Suprapubic skin (tissue), 4 donors: ENCODE measurements around the gene MIGA1. TPM values are rescaled to one million over a fixed set of nuclear protein-coding genes. Genes with fewer than 3 reads are reported as not detected.
"Not testable (repeated sequence)": the region's sequence is repeated elsewhere in the genome, so short reads cannot be mapped to it uniquely, and the experiment has no call there.

Experiments
- DNase-seq, 2 donors: peaks; one replicate each; pipeline ENCODE4 v3.0.0-alpha.2; 2019; ENCODE audit warnings: low spot score in 2 of 2
- H3K27ac ChIP-seq: fragments of 200-600 bp; sonication (generic); one replicate; pipeline ENCODE4 v1.5.1; 2019
- H3K27me3 ChIP-seq: fragments of 200-600 bp; sonication (generic); one replicate; pipeline ENCODE4 v1.5.1; 2019
- H3K36me3 ChIP-seq: fragments of 200-600 bp; sonication (generic); one replicate; pipeline ENCODE4 v1.5.1; 2019
- H3K4me1 ChIP-seq: fragments of 200-600 bp; sonication (generic); one replicate; pipeline ENCODE4 v1.5.1; 2019
- H3K4me3 ChIP-seq: fragments of 200-600 bp; sonication (generic); one replicate; pipeline ENCODE4 v1.5.1; 2019; ENCODE audit warnings: mild to moderate bottlenecking
- H3K9me3 ChIP-seq: fragments of 200-600 bp; sonication (generic); one replicate; pipeline ENCODE4 v1.5.1; 2019
- EP300 ChIP-seq: sonication (generic); formaldehyde crosslinking; IDR thresholded peaks from one replicate; pipeline ENCODE4 v1.6.1; 2017; ENCODE audit warnings: antibody characterized with exemption
- POLR2A ChIP-seq, 2 donors: fragments of 450-650 bp; IDR thresholded peaks; one replicate each; pipeline ENCODE4 v1.6.1; 2017; ENCODE audit warnings: antibody characterized with exemption in 2 of 2, mild to moderate bottlenecking in 2 of 2, moderate library complexity in 2 of 2
- POLR2AphosphoS5 ChIP-seq, 3 donors: sonication (generic); formaldehyde crosslinking; IDR thresholded peaks; one replicate each; pipeline ENCODE4 v1.6.1; 2017; ENCODE audit warnings: antibody characterized with exemption in 3 of 3
- WGBS: methylation state at CpG from one replicate; pipeline ENCODE4 v1.1.5; 2018; 5-methylcytosine and 5-hydroxymethylcytosine counted together
- total RNA-seq, 4 donors: library from RNA; depleted of rRNA; stranded (reverse); fragments of >200 nt; gene quantifications; one replicate each; pipeline ENCODE4 v1.1.0, GENCODE V29; 2016
- TF ChIP-seq, protein P1 (sequence below), 2 donors: fragments of 200-600 bp in 1 of 2; fragments of 450-650 bp in 1 of 2; sonication (generic) in 1 of 2; IDR thresholded peaks; one replicate each; pipeline ENCODE4 v1.5.1; 2016 to 2019; ENCODE audit warnings: antibody characterized with exemption in 2 of 2, mild to moderate bottlenecking in 1 of 2, moderate library complexity in 1 of 2

Gene MIGA1
- total RNA-seq, 4 donors from 2014 or later = 7.6 to 17.6 (median 10.2) TPM

DNA sequence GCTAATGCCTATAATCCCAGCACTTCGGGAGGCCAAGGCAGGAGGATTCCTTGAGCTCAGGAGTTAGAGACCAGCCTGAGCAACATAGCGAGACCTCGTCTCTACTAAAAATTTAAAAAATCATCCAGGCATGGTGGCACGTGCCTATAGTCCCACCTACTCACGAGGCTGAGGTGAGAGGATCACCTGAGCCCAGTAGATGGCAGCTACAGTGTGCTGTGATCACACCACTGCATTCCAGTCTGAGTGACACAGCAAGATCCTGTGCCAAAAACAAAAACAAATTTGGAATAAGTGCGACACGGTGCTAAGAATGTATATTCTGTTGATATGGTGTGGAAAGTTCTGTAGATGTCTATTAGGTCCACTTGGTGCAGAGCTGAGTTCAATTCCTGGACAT lies 34.9 kb upstream of the MIGA1 start:
- TF ChIP-seq POLR2AphosphoS5 (IDR thresholded peaks at IDR 0.05) (no peak), EP300 (no peak), POLR2A (IDR thresholded peaks at IDR 0.05) (no peak)
- TF ChIP-seq, protein P1, sequence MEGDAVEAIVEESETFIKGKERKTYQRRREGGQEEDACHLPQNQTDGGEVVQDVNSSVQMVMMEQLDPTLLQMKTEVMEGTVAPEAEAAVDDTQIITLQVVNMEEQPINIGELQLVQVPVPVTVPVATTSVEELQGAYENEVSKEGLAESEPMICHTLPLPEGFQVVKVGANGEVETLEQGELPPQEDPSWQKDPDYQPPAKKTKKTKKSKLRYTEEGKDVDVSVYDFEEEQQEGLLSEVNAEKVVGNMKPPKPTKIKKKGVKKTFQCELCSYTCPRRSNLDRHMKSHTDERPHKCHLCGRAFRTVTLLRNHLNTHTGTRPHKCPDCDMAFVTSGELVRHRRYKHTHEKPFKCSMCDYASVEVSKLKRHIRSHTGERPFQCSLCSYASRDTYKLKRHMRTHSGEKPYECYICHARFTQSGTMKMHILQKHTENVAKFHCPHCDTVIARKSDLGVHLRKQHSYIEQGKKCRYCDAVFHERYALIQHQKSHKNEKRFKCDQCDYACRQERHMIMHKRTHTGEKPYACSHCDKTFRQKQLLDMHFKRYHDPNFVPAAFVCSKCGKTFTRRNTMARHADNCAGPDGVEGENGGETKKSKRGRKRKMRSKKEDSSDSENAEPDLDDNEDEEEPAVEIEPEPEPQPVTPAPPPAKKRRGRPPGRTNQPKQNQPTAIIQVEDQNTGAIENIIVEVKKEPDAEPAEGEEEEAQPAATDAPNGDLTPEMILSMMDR (IDR thresholded peaks at IDR 0.05) = no peak
- WGBS = 73% methylated on average over 7 of the region's 7 CpGs

DNA sequence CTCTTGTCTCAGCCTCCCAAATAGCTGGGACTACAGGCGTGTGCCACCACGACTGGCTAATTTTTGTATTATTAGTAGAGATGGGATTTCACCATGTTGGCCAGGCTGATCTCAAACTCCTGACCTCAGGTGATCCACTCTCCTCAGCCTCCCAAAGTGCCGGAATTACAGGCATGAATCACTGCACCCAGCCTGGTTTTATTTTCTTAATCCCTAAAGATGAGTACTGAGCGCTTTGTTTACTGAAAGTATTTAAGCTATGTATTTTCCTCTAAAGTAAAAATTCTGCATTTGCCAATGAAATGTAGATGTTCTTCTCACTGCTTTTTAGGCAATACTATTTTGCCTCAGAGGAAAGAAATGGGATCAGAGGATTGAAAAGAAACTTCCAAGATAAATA lies 30.0 kb upstream of the MIGA1 start:
- not testable (repeated sequence) for DNase-seq, H3K36me3 ChIP-seq, H3K4me1 ChIP-seq, H3K27me3 ChIP-seq, H3K27ac ChIP-seq, H3K9me3 ChIP-seq, H3K4me3 ChIP-seq
- WGBS = 100% methylated on average over 4 of the region's 4 CpGs

More for the DNA sequence above, 34.9 kb upstream of the MIGA1 start:
- H3K36me3 ChIP-seq = peaks cover 15% of the 10 kb centered on the region
- H3K4me1 ChIP-seq = peaks cover 5% of the 10 kb centered on the region
- no peak for DNase-seq
- H3K9me3 ChIP-seq = no peaks in the 10 kb centered on the region
- H3K27me3 ChIP-seq = no peaks in the 10 kb centered on the region
- no peak overlapping the region for H3K27ac ChIP-seq
- no peak overlapping the region for H3K4me3 ChIP-seq

DNA sequence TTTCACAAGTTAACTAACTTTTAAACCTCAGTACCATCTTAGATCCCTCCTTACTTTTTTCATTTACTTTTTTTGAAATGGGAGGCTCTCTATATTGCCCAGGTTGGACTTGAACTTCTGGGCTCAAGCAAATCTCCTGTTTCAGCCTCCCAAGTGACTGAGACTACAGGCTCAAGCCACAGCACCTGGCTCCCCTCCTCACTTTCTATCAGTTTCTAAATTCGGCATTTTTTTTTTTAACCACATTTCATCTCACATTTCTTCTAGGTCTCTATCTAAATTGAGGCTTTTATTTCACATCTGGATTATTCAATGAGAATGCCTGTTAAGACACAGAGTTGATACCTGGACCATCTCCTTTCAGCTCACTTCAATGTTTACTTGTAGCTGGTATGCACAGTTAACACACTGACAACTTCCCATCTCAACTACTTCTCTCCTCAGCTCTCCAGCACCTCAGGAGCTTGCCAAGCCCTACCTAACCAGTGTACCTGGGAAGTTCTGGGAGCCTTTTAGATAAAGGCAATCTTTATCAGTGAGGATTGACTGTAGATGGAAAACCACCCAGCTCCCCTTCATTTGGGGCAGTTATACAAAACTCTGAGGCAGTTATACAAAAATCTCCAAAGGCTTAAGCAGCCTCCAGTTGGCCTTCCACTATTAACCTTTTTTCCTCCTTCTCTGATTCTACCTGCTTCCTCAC lies 23.2 kb upstream of the MIGA1 start:
- WGBS = 75% methylated on average over 1 of the region's 1 CpG
- DNase-seq = no peak
- Histone ChIP-seq H3K9me3 (no peaks in the 10 kb centered on the region), H3K27ac (peak overlapping the region; percentile 1), H3K27me3 (no peaks in the 10 kb centered on the region), H3K36me3 (no peaks in the 10 kb centered on the region), H3K4me3 (no peak overlapping the region), H3K4me1 (peaks cover 30% of the 10 kb centered on the region)
- TF ChIP-seq, protein P1 (IDR thresholded peaks at IDR 0.05) = no peak
- no peak for TF ChIP-seq POLR2A (IDR thresholded peaks at IDR 0.05)
- no peak for TF ChIP-seq POLR2AphosphoS5 (IDR thresholded peaks at IDR 0.05)
- no peak for TF ChIP-seq EP300

DNA sequence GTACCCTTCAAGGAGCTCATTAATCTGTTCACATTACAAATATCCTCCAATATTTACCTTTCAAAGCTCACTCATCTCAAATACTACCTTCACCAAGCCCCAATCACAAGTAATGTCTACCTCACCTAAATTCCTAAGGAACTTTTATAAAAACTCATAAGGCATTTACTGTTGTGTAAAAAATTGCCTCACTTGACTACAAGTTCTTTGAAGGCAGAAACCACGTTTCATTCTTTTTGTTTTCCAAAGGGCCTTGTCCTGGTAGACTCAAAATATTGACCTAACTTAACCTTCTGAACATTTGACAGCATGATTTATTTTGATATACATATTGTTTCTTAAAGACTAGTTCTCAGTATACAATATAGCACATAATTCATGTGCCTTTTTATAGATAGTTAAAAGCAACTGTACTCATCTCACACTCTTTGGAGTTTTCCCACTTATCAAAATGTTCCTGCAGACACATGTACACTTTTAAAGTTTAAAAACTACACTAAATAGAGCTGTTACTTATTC lies 22.3 kb upstream of the MIGA1 start:
- no peak for TF ChIP-seq POLR2AphosphoS5 (IDR thresholded peaks at IDR 0.05)
- no peak for TF ChIP-seq EP300
- TF ChIP-seq POLR2A (IDR thresholded peaks at IDR 0.05) = no peak
- TF ChIP-seq, protein P1 (IDR thresholded peaks at IDR 0.05) = no peak
- no peak for DNase-seq
- H3K9me3 ChIP-seq = no peaks in the 10 kb centered on the region
- WGBS = 27% methylated on average over 1 of the region's 1 CpG
- no peaks in the 10 kb centered on the region for H3K27me3 ChIP-seq
- H3K27ac ChIP-seq = peak overlapping the region; percentile 36
- no peaks in the 10 kb centered on the region for H3K36me3 ChIP-seq
- H3K4me1 ChIP-seq = peaks cover 28% of the 10 kb centered on the region
- no peak overlapping the region for H3K4me3 ChIP-seq

DNA sequence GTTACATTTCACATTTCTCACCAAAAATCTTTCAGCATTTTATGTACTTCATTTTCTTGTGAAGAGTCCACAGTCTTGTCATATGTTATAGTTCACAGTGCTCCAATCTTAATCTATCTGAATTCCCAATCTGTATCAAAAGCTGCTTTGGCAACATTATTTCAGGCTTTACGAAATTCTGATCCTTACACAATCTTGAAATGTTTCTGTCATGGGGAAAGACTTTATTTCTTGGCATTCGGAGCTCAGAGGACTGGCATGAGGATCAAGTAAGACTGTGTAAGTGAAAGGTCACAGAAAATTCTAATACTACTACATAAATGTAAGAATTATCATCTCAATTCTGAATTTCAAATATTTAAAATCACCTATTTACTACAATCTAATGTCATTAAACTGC lies 21.8 kb upstream of the MIGA1 start:
- H3K36me3 ChIP-seq = no peaks in the 10 kb centered on the region
- peak overlapping the region; percentile 85 for H3K4me3 ChIP-seq
- no peaks in the 10 kb centered on the region for H3K27me3 ChIP-seq
- H3K4me1 ChIP-seq = peaks cover 28% of the 10 kb centered on the region
- H3K27ac ChIP-seq = peak overlapping the region; percentile 87
- TF ChIP-seq POLR2A (IDR thresholded peaks at IDR 0.05) = no peak
- TF ChIP-seq POLR2AphosphoS5 (IDR thresholded peaks at IDR 0.05) = peak in 2 of 3 donors; percentile 15 to 35
- no peak for DNase-seq
- H3K9me3 ChIP-seq = no peaks in the 10 kb centered on the region
- WGBS = 16% methylated on average over 2 of the region's 2 CpGs

DNA sequence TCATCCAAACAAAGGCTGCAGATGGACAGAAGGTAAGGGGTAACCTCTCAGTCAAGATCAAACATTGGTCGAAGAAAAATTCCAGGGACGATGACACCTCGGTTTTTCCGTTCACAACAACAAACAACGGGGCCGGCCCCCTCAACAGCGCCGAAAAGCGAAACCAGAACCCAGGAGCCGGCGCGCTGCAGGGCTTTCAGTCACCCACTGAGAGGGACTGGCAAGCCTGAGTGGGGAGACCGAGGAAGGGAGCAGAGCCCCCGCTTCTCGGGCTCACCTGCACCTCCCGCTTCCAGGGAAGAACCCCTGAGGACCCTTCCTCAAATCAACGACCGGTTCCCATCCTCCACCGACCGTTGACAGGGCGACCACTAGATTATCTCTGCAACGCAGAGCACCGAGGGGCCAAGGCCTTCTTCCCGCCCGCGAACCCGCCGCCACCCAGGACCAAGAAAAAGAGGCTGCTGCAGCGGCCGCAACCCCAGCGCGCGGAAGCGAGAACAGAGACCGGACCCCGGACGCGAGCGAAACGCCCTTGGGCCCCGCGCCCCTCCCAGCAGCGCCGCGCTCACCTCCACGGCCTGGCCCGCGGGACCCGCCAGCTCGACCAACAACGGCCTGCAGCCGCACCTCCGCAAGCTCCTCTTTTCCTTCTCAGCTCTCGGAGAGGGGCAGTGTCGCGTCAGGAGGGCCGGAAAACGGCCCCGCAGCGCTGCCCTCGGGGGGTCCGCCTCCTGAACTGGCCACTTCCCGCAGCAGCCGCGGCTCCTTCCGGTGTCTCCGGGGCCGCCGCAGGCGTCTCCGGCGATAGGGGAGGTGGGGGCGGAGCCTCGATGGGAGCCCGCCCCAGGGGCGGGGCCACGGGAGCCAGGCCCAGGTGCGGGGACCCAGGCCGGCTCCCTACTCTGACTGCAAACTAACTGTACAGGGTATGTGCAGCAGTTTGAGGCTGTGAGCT lies 20.1 kb upstream of the MIGA1 start, which contains the start of gene USP33:
Gene USP33 (minus strand): TSS at position 782 of the 958 bp plus-strand sequence. CDS start 18,155 bp downstream, outside the sequence.
- peaks cover 28% of the 10 kb centered on the region for H3K4me1 ChIP-seq
- no peaks in the 10 kb centered on the region for H3K36me3 ChIP-seq
- peak within 1 kb of the TSS; percentile 85 for H3K4me3 ChIP-seq
- TF ChIP-seq POLR2A (IDR thresholded peaks at IDR 0.05) (peak in 1 of 2 donors; percentile 73), EP300 (no peak), POLR2AphosphoS5 (IDR thresholded peaks at IDR 0.05) (peak in 2 of 3 donors; percentile 37 to 68)
- H3K27ac ChIP-seq = peak within 1 kb of the TSS; percentile 87
- DNase-seq = peak; percentile 87 to 88
- H3K9me3 ChIP-seq = no peaks in the 10 kb centered on the region
- H3K27me3 ChIP-seq = no peaks in the 10 kb centered on the region
- WGBS = under 1% methylated on average over 39 of the region's 79 CpGs
